Stimulated activated CD4-positive, alpha-beta T cell treated with anti-CD3 and anti-CD28 coated beads, Interleukin-12 subunit alpha, Interleukin-12 subunit beta, amount 100 ng/mL, for 48 hours (primary cell): ENCODE measurements around the gene GJA3.
"Not testable (repeated sequence)": the region's sequence is repeated elsewhere in the genome, so short reads cannot be mapped to it uniquely, and the experiment has no call there.

ENCODE experiments used
- DNase-seq, 3 donors: peaks; one replicate each; pipeline ENCODE4 v3.0.0-alpha.2; 2020; ENCODE audit warnings: low read depth in 2 of 3, low spot score in 1 of 3

GJA3 gene

DNA sequence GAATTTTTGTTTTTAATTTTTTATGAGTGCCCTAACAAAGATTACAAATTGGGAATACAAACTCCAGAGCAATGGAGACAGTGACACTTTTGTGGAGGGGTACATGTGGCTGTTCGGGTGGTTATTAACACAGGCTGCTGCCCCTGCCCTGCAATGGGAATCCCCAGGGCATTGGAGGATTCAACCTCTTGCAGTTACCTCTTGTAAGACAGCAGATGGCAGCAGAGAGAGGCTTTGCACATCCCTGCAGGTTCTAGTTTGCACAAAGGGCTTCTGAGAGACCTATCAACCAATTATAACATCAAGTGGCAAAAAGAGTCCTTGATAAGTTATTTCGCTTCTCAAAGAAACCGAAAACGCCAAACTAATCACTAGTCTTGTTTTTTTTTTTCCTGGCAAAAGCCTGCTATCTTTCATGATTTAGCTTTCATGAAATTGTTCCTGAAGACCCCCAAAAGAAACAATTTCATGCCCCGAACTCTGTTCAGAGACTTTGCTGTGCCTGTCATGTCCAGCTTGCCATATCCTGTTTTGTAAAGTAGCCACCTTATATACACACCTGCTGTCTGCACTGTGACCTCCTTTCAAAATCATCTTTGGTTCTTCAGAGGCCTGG, 21.5 kb upstream of the GJA3 start:
- peak in 1 of 3 donors; percentile 56 for DNase-seq

DNA sequence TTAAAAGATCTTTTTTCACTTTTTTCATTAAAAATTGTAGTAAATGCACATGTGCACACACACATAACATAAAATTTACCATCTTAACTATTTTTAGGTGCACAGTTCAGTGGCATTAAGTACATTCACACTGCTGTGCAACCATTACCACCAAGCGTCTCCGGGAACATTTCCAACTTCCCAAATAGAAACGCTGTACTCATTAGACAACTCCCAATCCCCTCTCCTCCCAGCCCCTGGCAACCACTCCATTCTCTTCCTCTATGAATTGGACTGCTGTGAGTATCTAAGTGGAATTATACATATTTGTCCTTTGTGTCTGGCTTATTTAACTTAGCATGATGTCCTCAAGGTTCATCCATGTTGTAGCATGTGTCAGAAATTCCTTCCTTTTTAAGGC, 20.3 kb upstream of the GJA3 start:
- no peak for DNase-seq

DNA sequence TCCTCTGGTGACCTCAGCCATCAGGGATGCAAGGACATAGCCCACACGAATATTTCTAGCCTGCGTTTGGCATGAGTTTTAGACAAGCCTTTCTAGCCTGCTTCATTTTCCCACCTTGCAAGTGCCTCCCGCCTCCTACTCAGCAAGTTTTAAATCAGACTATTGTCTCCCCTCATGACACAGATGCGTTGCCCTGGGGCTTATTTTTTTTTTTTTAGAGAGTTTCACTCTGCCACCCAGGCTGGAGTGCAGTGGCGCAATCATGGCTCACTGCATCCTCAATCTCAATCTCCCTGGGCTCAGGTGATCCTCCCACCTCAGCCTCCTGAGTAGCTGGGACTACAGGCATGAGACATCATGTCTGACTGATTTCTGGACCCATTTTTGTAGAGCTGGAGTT, 17.3 kb upstream of the GJA3 start:
- no peak for DNase-seq

DNA sequence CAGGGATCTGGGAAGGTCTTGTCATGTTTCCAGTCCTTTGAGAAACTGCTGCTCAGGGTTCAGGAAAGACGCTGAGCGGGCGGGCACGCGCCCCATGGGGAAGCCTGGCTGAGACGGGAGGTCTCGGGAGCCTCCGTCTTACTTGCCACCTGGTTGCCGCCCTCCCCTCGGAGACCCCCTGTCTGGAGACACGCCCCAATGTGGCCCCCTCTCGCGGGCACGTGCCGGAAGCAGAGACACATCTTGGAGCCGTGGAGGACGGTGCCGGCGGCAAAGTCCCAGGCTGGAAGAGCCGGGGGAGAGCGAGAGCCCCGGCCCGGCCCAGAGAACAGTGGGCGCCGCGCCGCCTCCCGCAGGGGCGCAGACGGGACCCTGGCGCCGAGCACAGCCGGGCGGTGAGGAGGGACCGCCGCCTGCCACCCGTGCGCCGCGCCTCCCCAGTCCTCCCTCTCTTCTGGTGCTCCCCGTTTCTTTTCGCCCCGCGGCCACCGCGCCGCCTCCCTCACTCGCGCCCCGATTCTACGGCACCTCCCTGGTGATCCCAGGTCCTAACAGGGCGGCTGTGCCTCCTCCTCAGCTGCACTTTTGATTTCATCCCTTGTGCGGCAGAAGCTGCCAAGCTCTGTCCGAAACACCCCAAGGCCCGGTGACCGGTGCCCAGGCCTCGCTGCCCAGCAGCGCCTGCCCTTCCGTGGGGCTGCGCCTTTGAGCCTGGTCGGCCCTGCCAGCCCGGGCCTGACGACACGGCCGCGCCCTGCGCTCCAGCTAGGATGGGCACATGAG, 16.4 kb upstream of the GJA3 start:
- DNase-seq, result no peak

DNA sequence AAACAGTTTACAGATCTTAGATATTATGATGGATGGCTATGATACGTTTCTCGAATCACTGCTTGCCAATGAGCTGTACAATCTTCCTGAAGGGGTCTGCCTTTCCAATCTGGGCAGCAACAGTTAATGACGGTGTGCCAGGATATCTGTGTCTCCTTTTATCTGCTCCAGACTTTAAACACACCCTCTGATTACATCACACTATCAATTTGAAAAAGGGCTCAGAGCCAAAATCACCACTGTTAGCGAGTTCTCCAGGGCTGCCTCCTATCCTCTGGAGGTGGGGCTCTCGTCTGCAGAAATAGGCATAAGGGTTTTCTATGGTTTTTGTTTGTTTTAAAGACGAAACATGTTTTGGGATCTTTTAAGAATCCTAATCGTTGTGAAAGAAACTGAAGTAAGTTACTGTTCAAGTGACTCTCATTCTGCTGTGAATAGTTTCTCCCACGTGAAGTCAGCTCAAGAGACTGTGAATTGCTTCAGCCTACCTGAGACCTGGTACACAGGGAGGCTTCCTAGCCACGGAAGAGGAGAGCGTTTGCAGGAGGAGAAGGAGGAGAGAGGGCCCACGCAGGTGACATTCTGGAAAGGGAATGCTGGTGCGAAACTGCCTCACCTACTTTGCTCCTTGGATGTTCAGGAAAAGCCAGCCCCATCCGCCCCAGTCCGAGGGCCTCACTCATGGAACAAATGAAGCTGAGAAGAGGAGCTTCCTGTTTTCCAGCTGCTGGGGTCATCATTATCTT, 15.2 kb upstream of the GJA3 start:
- no peak for DNase-seq

DNA sequence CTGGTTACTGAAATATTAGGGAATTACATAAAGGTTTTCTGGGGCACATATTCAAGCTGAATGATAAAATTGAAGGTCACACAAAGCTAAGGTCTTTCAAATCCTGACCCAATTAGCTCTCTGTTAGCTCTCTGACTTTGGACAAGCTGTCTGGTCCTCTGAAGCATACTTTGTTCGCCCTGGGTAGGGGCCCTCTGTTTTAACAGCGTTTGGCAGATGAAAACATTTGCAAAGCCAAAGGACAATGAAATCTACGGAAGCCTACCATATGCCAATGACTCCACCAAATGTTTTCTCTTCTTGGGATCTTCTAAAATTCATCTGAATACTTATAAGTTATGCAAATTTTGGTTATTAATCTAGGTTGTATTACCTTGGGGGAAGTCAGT, 14.5 kb upstream of the GJA3 start:
- DNase-seq, result no peak

DNA sequence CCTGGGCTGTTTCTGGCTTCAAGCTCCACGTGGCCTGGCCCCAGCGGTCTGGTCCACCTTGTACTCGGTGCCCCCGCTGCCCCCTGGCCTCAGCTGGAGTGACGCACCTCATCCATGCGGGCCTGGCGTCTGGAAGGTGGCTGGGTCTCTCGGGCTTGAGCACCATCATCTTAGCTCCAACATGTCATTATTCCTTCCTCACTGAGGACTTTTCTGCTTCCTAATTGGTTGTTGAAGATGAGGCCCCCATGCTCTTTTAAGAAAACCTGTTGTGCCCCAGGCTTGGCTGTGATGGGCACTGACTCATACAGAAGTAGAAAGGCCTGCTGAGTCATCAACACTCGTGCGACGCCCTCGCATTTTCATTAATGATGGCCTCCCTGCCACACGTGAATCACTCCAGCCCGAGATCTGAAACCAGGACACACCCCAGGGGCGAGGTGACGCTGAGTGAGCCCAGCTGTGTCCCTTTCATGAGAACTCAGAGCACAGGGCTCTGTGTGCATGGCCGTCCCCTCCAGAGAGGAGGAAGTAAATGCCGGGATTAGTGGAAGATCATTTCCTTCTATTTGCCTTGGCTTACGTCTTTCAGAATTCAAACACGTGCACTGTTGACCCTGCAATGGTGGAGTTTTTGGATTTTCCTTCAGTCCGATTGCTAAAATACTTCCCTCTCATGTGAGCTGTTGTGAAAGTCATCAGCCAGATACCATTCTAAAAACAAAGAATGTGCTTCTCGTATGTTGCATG, 14.0 kb upstream of the GJA3 start:
- peak; percentile 64 to 74 (median 68) for DNase-seq

DNA sequence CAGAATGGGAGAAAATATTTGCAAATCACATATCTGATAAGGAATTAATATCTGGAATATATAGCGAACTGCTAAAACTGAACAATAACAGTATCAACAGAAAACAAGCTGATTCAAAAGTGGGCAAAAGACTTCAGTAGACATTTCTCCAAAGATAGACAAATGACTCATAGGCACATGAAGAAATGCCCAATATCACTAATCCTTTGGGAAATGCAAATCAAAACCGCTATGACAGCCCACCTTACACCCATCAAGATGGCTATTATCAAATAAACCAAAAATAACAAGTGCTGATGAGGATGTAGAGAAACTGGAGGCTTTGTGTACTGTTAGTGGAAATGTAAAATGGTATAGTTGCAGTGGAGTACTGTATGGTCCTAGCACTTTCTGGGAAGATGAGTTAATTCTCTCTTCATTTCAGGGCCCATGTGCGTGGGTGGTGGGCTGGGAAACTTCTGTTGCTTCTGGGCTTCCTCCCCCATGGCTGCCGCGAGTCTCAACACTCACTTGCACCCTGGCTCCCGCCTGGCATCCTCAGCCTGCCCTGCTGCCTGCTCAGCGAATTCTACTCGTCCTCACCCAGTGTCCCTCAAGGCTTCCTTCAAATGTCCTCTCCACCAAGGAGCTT, 12.4 kb upstream of the GJA3 start:
- DNase-seq, result no peak

DNA sequence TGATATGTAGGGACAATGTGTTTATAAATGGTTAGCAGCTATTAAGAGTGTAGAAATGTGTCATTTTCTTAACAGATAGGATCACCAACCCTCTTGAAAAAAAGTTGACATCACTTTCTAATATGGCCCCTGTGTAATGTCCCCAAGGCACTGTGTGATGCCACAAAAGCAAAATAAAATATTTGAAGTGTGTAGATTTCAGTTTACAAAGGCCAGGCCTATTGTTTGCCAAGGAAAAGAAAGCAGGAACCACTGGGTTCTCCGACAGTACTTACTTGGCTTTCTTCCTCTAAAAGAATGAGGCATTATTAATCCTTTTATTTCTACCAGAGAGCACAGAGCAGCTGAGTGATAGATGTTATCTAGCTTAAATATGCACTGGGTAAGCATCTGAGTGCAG, 10.5 kb upstream of the GJA3 start:
- no peak for DNase-seq

DNA sequence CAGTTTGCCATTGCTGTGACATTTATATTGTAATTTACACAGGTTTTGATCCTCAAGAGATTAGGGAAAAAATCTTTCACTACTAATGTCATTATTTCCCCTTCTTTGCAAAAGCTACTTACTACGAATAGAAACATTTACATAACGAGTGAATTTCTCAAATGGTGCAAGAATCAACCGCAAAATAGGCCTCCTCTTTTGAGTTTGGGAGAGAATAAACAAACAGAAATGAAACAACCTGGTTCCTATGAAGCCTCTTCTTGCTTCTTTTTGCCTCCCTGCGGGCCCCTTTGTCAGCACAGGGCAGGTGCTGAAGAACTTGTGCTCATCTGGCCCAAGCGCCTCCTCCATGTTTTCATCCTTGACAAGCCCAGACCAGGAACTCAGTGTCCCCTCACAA, 10.1 kb upstream of the GJA3 start:
- DNase-seq, result no peak

DNA sequence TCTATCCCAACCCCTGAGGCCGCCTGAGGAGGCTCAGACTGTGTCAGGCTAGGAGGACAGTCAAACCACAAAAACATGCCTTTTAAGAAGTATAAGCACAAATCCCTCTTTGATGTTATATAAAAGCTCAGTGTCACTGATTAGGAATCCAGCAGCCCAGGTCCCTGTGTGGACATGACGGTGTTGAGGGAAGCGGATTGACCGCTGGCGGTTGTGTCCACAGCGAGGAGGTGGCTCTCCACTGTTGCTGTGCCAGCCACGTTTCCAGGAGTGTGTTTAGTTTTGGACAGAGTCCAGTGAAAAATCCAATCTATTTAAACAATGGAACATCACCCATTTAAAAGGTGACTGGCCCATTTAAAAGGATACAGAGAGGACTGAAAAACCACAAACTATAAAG, 7.5 kb upstream of the GJA3 start:
- no peak for DNase-seq

DNA sequence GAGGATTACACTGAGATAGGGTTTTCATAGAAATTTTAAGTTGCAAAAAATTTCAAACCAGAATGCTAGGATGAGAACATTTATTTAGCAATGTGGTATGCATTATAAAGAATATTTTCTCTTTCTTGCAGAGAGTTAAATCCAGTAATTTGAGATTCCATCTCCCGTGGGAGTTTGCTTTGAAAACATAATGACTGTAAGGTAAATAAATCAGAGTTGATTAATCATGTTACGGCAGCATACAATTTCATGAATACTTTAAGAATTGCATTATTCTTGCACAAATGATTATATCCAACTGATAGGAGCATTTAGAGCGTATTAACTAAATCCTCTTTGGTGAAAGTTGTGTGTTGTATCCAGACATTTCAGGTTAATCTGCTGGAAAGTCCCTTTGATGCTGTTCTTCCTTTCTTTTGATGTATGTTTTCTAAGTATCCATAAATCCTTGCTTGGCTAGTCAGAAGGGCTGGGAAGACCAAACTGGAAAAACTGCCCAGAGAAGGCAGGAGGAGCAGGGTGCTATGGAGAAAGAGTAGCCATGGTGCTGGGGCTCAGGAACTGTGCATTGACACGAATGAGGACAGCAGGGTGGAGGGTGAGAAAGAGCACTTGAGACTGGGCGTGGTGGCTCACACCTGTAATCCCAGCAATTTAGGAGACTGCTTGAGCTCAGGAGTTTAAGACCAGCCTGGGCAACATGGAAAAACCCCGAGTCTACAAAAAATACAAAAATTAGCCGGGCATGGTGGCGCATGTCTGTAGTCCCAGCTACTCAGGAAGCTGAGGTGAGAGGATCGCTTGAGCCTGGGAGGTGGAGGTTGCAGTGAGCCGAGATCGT, 4.8 kb upstream of the GJA3 start:
- DNase-seq, result no peak

DNA sequence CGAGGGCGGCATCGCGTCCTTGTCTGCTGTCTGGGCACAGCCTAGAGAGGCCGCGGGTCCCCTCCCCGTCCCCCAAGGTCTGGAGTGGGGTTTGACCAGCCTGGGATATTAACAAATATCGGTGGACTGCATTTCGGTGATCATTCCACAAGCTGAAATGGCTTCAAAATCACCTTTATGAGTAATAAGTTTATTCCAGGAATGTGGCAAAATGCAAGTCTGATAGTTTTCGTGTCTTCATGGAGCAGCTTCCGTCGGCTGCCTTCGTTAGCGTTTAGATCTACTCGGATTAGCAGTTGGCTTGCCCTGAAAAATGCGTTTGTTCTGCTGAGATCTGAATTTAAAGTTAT, 1.1 kb upstream of the GJA3 start:
- no peak for DNase-seq

DNA sequence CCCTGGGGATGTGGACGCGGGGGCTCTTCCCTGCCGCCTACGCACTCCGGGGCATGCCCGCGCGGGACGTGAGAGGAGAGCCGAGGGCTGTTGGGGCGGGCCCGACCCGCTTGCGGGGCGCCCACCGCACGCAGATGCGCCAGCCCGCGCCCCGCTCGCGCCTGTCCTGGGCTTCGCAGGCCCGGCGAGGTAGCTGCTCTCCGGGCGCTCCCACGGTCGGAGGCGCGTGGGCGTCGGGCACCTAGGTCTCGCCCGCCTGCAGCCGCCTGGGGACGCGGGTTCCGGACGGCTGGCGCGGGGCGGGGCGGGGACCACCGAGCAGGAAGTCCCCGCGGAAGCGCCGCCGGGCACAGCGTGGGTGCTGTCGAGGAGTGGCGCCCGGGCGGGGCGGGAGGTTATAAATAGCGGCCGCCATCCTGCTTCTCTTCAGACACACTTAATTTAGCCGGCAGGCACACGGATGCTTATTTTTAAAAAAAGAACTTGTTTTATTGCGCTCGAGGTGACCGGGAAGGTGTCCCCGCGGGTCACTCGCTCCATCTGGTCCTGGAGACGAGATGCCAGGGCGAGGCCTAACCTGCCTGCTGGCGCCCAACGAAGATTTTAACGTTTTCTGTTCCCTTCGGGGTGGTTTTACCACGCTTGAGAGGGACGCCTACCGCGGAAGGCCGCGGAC, 561 bp upstream of the GJA3 start:
- no peak for DNase-seq

DNA sequence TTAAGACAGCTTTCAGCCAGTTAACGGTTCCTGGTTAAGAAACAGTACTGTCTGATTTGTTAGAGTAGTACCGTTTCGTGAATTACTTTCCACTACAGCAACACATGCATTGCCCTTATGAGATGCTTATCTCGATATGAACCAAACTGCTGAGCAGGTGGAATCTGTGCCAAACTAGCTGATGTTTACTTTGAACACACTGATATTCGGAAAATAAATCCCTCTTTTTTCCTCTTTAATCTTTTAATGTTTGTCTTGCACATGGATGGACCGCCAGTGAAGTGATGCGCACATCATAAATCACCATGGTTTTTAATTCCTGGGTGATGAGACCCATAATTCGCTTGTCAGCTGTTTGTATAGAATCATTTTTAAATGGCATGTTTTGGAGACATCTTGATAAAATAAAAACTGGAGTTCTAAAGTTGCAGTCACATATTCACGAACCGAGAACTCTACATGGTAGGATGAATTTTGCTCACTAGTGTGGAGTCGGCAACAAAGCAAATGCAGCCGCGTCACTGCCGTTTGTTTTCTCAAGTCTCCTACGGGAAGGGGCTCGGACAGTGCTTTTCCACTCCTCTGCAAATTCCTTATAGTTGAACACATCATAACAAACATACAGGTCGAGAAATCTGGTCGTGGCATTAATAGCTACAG, 1.1 kb downstream of the GJA3 start:
- no peak for DNase-seq

DNA sequence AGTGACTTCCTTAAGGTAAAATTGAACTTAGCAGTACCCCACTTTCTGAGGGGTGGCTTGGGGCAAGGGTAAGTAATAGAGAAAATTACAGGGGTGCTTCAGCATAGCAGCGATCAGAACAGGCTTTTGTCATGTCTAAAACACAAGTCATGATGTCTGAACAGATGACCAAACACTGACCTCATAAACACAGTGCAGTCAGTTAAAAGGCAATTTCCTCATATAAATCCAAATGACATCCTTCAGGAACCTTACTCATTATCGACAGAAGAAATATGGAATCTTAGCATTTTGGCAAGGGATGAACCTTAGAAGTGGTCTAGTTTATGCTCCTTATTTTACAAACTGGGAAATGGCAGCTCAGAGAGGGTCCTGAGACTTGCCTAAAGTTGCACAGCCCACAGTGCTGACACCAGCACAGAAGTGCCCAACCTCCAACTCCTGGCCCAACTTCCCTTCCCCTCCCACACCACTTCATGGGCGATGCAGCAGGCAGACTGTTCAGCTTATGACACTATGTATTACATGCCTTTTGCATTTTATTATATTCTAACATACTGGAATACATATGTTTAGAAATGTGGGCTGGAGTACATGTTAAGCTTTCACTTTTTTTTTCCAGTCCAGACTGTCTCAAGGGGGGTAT, 3.6 kb downstream of the GJA3 start:
- no peak for DNase-seq

DNA sequence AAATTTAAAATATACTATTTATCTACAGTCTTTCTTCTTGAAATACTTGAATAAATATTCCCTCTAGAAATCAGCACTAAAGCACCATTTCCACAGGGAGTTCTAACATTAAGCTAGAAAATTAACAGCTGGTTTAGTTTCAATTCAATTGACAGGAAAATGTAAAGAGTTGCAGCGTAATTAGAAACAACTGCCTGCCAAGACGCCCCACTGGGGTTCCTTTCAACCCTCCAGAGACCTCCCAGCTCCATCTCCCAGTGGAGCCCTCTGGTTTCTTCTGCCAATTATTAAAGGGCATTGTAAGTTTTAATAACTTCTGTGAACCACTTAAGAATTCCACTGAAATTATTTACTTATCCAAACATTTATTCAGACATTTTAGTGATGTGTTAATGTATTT, 4.2 kb downstream of the GJA3 start:
- no peak for DNase-seq

DNA sequence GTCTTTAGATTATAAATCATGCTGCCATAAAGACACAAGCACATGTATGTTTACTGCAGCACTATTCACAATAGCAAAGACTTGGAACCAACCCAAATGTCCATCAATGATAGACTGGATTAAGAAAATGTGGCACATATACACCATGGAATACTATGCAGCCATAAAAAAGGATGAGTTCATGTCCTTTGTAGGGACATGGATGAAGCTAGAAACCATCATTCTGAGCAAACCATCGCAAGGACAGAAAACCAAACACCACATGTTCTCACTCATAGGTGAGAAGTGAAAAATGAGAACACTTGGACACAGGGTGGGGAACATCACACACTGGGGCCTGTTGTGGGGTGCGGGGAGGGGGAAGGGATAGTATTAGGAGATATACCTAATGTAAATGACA, 7.6 kb downstream of the GJA3 start:
- DNase-seq, result not testable (repeated sequence)

DNA sequence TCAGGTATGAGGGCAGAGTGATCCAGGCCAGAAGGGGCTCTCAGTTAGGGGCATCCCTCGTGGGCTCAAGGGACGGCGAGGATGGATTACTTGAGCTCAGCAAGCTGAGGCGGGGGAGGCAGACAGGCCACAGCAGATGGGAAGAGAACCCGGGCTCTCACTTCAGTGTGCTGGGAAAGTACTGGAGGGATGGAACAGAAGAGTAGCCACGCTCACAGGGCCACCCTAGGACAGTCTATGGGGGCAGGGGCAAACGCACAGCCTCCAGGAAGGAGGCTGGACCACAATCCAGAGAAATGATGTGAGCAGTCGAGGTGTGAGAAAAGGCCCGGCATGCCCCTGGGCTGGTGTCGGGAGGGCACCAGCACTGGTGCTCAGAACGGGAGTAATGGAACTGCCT, 9.2 kb downstream of the GJA3 start:
- DNase-seq, result no peak
